Right forelimb (tissue), 1 donor: ENCODE data around the gene F2RL1.
"Not testable (repeated sequence)": the region's sequence is repeated elsewhere in the genome, so short reads cannot be mapped to it uniquely, and the experiment has no call there.

Experiments used
- DNase-seq: peaks from one replicate; pipeline ENCODE4 v3.0.0-alpha.2; 2018

Gene F2RL1

DNA sequence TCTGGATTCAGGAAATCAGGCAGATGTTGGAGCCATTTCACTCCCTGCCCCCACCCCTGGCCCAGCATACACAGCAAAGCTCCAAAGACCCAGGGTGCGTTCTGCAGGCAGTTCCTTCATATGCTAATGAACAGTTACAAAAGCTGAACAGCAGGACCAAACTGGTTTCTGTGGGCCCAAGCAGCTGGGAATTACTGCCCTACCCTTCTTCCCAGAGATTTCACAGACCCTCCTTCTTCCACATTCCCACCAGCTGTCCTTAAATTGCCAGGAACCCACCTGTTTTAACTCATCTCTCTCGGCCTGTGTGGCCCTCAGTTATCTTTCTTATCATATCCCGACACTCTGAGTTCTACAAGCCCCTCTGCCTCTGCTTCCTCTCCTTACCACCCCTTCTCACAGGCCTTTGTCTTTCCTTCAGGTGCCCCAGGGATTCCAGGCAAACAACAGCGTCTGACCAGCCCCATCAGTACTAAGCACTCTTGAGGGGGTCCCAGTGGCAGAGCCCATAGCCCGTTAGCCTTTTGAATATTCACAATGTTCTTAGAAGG, 10.6 kb upstream of the F2RL1 start:
- DNase-seq: no peak

DNA sequence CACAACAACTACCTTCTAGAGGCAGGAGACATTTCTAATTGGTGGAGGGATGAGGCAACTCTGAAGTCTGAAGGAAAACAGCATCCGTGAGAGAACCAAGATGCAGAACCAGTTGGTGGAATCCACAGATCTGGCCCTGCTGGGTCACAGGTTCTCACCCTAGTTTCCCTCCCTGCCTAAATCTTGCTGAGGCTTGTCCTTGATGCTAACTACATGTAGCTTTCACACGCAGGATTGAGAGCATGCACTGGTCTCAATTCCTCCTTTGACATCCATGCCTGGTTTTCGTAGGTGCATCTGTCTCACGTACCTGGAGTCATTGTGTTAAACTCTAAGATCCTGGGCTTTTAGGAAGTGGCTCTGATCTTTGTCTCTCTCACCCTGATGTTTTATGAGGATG, 9.7 kb upstream of the F2RL1 start:
- DNase-seq: no peak

DNA sequence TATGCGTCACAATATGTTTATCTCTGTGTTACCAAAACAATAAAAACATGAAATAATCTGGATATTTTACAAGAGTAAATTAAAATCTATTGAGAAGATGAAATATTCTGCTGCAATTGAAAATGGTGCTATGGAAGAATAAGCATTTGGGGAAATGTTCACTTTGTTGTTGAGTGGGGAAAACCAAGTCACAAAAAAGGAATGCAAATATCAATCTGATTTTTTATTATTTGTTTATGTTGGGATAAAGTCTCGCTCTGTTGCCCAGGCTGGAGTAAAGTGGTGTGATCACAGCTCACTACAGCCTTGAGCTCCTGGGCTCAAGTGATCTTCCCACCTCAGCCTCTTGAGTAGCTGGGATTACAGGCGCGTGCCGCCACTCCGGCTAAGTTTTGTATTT, 8.6 kb upstream of the F2RL1 start:
- no peak for DNase-seq

GRCh38 chr5:76811214-76811613, 7.6 kb upstream of the F2RL1 start:
- DNase-seq: no peak

GRCh38 chr5:76812209-76812608, 6.6 kb upstream of the F2RL1 start:
- DNase-seq: not testable (repeated sequence)

GRCh38 chr5:76813982-76814562, 4.8 kb upstream of the F2RL1 start:
- DNase-seq: no peak

DNA sequence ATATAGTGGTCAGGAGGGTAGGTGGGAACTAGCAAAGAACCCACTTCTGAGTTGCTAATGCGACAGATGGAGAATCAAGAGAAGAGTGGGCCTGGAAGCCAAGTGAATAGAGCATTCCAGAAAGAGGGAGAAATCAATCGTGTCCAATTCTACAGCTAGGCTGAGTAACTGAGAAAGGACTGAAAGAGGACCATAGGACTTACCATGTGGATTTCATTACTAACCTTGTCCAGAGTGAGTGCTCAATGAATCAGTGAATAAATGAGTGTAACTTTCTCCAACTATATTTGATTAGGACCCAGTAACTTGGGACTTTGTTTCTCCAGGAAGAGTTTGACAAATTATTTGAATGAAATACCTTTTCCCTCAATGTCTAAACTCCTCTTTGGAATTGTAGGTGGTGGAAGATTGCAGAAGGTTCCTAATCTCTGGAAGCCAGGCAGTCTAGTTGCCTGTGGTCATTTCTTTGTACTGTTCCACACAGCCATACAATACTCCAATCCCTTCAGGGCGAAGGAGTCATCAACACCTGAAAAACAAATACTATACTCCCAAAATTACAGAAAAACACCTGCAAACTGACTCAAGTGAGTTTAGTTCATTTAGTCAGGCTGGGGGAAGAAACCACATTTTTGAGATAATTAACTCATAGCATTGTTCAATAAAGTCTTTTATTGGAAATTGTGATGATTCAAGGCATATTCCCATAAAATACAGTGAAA, 2.6 kb upstream of the F2RL1 start:
- no peak for DNase-seq

DNA sequence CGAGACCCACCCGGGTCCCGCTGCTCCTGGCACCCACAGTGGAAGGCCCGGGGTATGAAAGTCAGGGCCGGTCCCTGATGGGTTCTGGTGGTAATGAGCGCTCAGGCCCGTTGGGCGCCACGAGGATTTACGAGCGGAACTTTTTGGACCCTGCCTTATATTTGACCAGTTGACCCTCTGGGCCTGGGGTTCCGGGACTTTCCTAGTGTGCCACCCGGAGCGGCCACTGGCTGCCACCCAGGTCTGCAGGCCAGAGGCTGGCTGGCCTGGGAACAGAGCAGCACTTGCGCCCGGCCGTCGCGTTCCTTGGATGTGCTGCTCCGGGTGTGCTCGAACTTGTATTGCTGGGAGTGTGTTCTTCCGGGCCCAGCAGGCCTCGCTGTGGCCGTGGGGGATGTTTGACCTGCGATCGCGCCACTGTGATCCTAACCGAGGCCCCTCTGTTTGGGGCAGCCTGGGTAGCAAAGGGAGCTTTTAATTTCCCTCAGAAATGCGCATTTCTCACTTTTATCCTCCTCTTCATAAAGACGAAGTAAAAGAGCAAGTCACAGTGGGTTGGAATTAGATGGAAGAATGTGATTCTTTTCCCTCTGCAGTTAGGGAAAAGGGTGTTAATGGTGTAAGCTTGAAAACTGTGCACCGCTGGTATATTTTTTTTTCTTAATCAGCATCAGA, 1.2 kb downstream of the F2RL1 start:
- DNase-seq: no peak

DNA sequence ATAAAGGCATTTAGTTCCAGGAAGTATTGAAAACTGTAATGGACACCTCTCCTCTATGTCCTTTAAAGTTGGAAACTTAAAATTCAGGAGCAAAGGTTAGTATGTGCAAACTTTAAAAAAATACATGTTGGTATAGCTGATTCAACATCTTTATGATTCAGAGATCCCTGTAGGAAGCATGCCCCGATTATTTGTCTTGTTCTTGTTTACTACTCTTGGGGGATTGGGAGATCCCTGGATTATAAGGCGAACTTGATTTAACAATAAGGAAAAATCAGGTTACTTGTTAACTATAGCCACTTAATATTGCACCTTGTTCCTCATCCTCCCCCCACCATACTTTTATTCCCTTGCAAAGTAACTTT, 1.7 kb downstream of the F2RL1 start:
- DNase-seq: no peak

- DNase-seq: no peak
These were observed 2.3 kb downstream of the F2RL1 start for GRCh38 chr5:76821136-76821535.

GRCh38 chr5:76822105-76822731, 3.4 kb downstream of the F2RL1 start:
- DNase-seq: not testable (repeated sequence)

DNA sequence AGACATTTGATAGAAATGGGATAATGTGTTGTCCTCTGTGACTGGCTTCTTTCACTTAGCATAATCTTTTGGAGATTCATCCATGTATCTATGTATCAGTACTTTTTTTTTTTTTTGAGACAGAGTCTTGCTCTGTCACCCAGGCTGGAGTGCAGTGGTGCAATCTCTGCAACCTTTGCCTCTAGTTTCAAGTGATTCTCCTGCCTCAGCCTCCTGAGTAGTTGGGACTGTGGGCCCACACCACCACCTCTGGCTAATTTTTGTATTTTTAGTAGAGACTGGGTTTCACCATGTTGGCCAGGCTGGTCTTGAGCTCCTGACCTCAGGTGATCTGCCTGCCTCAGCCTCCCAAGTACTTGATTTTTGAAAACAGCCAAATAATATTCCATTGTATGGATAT, 7.6 kb downstream of the F2RL1 start:
- not testable (repeated sequence) for DNase-seq

DNA sequence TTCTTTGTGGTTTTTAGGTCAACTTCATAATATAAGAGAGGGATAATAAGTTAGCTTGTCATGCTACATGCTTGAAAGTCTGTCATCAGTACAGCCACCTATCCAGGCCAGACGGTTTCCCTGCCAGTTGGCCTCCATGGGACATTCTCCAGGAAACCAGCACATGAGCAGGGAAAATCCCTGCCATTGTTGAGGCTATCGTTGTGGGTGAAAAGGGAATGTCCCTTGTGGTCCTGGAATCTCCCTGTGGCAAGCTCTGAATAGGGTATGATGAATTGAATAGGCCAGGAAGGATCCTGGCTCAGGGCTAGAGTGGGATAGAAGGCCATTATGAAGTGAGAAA, 12.3 kb downstream of the F2RL1 start:
- no peak for DNase-seq

DNA sequence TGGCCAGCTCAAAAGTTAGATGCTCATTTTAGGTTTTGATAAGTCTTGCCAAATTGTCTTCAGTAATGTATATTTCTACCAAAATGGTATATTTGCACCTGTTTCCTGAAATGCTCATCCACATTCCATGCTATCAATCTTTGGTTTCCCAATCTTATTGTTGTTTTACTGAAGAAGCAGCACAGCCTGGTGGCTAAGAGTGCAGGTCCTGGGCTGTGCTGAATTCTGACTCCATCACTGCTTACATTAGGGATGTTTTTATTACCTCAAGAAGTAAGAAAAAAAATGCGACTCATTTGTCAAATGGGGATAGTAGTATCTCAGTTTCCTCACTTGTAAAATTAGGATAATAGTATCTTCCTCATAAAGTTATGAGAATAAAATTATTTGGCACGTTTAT, 17.4 kb downstream of the F2RL1 start:
- no peak for DNase-seq

- DNase-seq: no peak
These were observed 17.8 kb downstream of the F2RL1 start for GRCh38 chr5:76836585-76836984.

DNA sequence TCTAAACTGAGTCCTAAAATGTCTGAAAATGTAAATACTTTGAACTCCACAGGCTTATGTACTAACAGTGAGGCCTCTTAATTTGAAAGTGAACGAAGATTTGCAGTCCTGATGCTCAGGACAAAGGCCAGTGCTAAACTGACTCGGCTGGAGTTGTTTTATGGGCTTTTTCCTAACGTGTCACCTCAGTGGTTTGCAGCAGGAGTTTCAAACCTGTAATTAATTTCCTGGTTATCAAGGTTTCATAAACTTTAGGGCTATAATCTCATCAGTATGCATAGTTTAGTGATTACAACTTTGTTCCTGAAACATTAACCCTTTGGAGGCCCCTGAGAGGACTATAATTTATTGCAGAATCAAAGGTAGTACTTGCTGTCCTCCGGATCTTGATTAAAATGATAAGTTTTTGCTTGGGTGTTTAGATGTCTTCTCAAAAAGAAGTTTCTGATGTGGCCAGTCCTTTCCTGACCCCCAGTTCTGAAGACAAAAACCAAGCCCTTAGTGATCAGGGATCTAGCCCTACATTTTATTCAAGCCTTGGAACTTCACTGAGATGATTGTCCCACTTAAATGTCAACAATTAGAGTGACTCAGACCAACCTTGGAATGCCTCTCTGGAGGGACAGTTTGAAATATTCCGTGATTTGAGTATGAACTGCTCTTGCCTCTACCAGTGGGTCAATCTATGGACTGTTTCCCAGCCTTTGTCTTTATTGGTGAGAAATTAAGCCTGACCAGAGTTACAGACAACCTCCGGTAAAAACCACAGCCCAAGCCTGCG, 19.8 kb downstream of the F2RL1 start:
- no peak for DNase-seq

DNA sequence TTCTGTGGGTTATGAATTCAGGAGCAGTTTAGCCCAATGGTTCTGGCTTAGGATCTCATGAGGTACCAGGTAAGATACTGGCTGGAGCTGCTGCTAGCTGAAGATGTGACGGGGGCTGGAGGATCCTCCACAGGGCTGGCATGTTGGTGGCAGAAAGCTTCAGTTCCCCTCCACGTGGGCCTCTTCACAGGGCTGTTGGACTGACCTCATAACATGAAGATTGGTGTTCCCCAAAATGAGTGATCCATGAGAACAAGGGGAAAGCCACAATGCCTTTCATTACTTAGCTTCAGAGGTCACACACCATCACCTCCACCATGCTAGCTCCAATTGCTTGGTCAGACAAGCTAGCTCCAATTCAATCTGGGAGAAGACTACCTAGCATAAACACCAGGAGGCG, 22.5 kb downstream of the F2RL1 start:
- DNase-seq: no peak

GRCh38 chr5:76845890-76846289, 27.1 kb downstream of the F2RL1 start:
- DNase-seq: no peak

DNA sequence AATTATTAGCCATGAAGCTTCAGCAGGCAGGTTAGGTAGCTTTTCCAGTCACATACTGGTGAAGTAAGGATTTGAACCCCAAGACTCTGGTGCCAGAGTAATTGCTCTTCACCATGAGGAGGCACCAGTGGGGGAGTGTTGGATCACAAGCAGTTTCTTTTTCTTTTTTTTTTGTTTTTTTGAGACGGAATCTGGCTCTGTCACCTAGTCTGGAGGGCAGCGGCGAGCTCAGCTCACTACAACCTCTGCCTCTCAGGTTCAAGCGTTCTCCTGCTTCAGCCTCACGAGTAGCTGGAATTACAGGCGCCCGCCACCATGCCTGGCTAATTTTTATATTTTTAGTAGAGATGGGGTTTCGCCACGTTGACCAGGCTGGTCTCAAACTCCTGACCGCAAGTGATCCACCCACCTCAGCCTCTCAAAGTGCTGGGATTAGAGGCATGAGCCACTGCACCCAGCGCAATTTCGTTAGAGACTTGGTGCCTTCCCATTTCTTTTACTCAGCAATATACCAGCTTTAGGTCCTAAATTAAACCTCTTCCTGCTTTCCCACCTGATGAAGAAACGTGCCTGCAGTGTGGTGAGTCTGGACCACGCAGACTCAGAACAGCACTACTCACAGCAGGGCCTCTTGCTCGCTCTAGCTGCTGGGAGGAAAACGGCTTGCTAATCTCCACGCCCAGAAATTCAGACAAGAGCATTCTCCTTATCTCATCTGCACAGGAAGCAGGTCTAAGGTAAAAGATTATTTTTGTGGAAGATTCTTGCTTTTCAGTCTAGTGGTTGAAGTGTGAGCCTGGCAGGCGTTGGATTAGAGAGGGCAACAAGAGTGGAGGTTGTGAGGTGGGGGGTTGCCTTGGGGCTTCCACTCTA, 30.8 kb downstream of the F2RL1 start, which contains the start of gene S100Z:
Gene S100Z, plus strand, starts transcription at position 596 of the 873 bp plus-strand sequence. CDS start 25,346 bp downstream, outside the sequence.
- no peak for DNase-seq

DNA sequence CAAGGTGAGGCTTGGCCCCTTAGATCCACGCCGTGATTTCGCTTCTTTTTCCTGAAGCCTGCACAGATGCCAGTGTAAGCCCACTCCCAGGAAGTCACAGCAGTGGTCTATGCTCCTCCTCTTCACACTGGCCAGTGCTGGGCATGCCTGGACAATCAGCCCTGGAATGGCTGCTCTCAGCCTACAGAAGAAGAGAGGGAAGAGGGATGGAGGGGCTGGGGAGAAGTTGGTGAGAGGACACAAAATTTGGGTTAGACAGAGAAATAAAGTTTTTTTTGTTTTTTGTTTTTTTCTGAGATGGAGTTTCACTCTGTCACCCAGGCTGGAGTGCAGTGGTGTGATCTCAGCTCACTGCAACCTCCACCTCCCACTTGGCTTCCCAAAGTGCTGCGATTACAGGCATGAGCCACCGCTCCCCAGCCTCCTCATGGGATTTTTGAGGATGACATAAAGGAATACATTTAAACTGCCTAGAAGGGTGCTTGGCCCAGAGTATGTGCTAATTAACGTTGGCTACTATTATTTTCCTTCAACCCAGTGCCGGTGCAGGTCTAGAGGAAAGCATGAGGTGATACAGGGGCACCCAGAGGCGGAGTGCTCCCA, 31.8 kb downstream of the F2RL1 start:
- DNase-seq: no peak

GRCh38 chr5:76851728-76852369, 33.0 kb downstream of the F2RL1 start:
- no peak for DNase-seq
